ENCODE results near the gene ACTRT2.

- TF ChIP-seq POLR2A (IDR thresholded peaks at IDR 0.05; ENCODE audit: low read depth, low read length) (no peak), POLR2AphosphoS5 (IDR thresholded peaks at IDR 0.05; ENCODE audit: low read depth, low read length) (no peak), SPI1 (IDR thresholded peaks at IDR 0.05; ENCODE audit: low read depth, low read length) (no peak), PAX5 (IDR thresholded peaks at IDR 0.05; ENCODE audit: insufficient read depth, low read length, severe bottlenecking) (no peak), TAF1 (IDR thresholded peaks at IDR 0.05; ENCODE audit: low read depth, low read length) (no peak)
These were observed 40.4 kb upstream of the ACTRT2 start for GRCh38 chr1:2980849-2981248.
